B cell (primary cell): ENCODE results near the gene SPECC1. TPM values are rescaled to one million over a fixed set of nuclear protein-coding genes. Genes with fewer than 3 reads are reported as not detected.

ENCODE experiments used
- ATAC-seq: fragments of 200-7000 bp; cut with Tn5 transposase; one replicate; pipeline ENCODE4 v1.10.0; 2021; ENCODE audit warnings: low read depth, mild to moderate bottlenecking, moderate number of reproducible peaks, moderate library complexity
- CTCF ChIA-PET: fragments of 350-600 bp; sonication (Branson Sonifier 250); formaldehyde crosslinking; loops from one replicate; lab custom pipeline; 2021; ENCODE audit warnings: antibody characterized with exemption, inconsistent platforms; lab: Charles Lee
- POLR2A ChIA-PET: fragments of 350-600 bp; sonication (Branson Sonifier 250); formaldehyde crosslinking; loops from one replicate; lab custom pipeline; 2021; ENCODE audit warnings: antibody characterized with exemption; lab: Charles Lee
- DNase-seq: peaks from one replicate; pipeline ENCODE4 v3.0.0; 2013
- H2AFZ ChIP-seq: 2 replicates; pipeline ENCODE4 v1.6.1; 2012; ENCODE audit warnings: mild to moderate bottlenecking, low read depth, low read length; ENCODE audit not compliant: insufficient read depth, poor library complexity, severe bottlenecking
- H3K27ac ChIP-seq, 2 donors: 1 replicate in 1 of 2; 2 replicates in 1 of 2; pipeline ENCODE4 v1.5.1; 2012 to 2013; ENCODE audit warnings: low read length in 2 of 2, mild to moderate bottlenecking in 2 of 2, moderate library complexity in 1 of 2
- H3K27me3 ChIP-seq, 4 experiments: fragments of 200-600 bp in 1 of 4; sonication (generic) in 1 of 4; replicated peaks in 1 of 4; 1 replicate in 2 of 4; 2 replicates in 2 of 4; pipeline versions ENCODE4 v1.6.1 to v1.7.0; 2013 to 2016; ENCODE audit warnings: low read length in 3 of 4, mild to moderate bottlenecking in 2 of 4, mixed read lengths in 1 of 4, moderate library complexity in 1 of 4; ENCODE audit not compliant: insufficient read depth in 4 of 4, control insufficient read depth in 3 of 4; ENCODE audit errors: control extremely low read depth in 1 of 4
- H3K36me3 ChIP-seq, 2 experiments: replicated peaks in 1 of 2; 1 replicate in 1 of 2; 2 replicates in 1 of 2; pipeline versions ENCODE4 v1.6.1 to v1.7.1; 2013; ENCODE audit warnings: low read length in 1 of 2; ENCODE audit not compliant: insufficient read depth in 2 of 2, control insufficient read depth in 1 of 2; ENCODE audit errors: control extremely low read depth in 1 of 2, extremely low read depth in 1 of 2
- H3K4me1 ChIP-seq, 2 donors: fragments of 200-600 bp in 1 of 2; sonication (generic) in 1 of 2; 1 replicate in 1 of 2; 2 replicates in 1 of 2; pipeline versions ENCODE4 v1.5.1 to v1.6.1; 2013 to 2017; ENCODE audit warnings: low read length in 2 of 2; ENCODE audit not compliant: control insufficient read depth in 2 of 2, insufficient read depth in 2 of 2
- H3K4me2 ChIP-seq: replicated peaks from 2 replicates; pipeline ENCODE3; 2012; ENCODE audit warnings: mild to moderate bottlenecking, low read depth, low read length; ENCODE audit not compliant: poor library complexity, severe bottlenecking
- H3K4me3 ChIP-seq, 5 experiments: fragments of 200-600 bp in 1 of 5; sonication (generic) in 1 of 5; 1 replicate in 3 of 5; 2 replicates in 2 of 5; pipeline versions ENCODE4 v1.5.1 to v1.7.0; 2011 to 2016; ENCODE audit warnings: low read length in 4 of 5, mild to moderate bottlenecking in 4 of 5, low read depth in 2 of 5, control low read depth in 1 of 5, moderate library complexity in 1 of 5; ENCODE audit not compliant: insufficient read depth in 1 of 5; ENCODE audit errors: control extremely low read depth in 1 of 5, extremely low read depth in 1 of 5
- H3K79me2 ChIP-seq: fragments of 200-600 bp; sonication (generic); one replicate; pipeline ENCODE4 v1.6.0; 2016; ENCODE audit warnings: low read length; ENCODE audit not compliant: control insufficient read depth, insufficient read depth
- H3K9ac ChIP-seq: fragments of 200-600 bp; sonication (generic); 2 replicates; pipeline ENCODE4 v1.6.1; 2017; ENCODE audit warnings: mild to moderate bottlenecking, low read length, moderate library complexity
- H3K9me3 ChIP-seq, 3 donors: one replicate each; pipeline versions ENCODE4 v1.6.1 to v1.7.1; 2013; ENCODE audit warnings: low read length in 2 of 3; ENCODE audit not compliant: control insufficient read depth in 2 of 3, insufficient read depth in 1 of 3; ENCODE audit errors: control extremely low read depth in 1 of 3
- H4K20me1 ChIP-seq: 2 replicates; pipeline ENCODE4 v1.6.0; 2012; ENCODE audit warnings: mild to moderate bottlenecking, low read length; ENCODE audit not compliant: insufficient read depth, control insufficient read depth, poor library complexity, severe bottlenecking
- H3K27ac Mint-ChIP-seq: one replicate; pipeline ENCODE4 v1.8.0; 2021; ENCODE audit warnings: mixed read lengths
- H3K27me3 Mint-ChIP-seq: one replicate; pipeline ENCODE4 v1.8.0; 2021; ENCODE audit warnings: mixed read lengths
- H3K4me1 Mint-ChIP-seq: one replicate; pipeline ENCODE4 v1.8.0; 2021; ENCODE audit warnings: mixed read lengths
- H3K4me3 Mint-ChIP-seq: one replicate; pipeline ENCODE4 v1.8.0; 2021; ENCODE audit warnings: mixed read lengths
- H3K9me3 Mint-ChIP-seq: one replicate; pipeline ENCODE4 v1.8.0; 2022; ENCODE audit warnings: mixed read lengths; ENCODE audit not compliant: insufficient read depth
- CTCF ChIP-seq: fragments of 200-600 bp; IDR thresholded peaks from one replicate; pipeline ENCODE4 v1.8.0; 2022; ENCODE audit warnings: antibody characterized with exemption, mild to moderate bottlenecking
- EZH2 ChIP-seq: IDR thresholded peaks from 2 replicates; pipeline ENCODE4 v1.6.1; 2012; ENCODE audit warnings: borderline replicate concordance, low read depth, mild to moderate bottlenecking, moderate library complexity, low read length; ENCODE audit not compliant: insufficient read depth, poor library complexity, severe bottlenecking
- WGBS: methylation state at CpG from one replicate; pipeline ENCODE4 v1.1.5; 2013; ENCODE audit warnings: missing lambda C conversion rate; ENCODE audit not compliant: insufficient coverage; 5-methylcytosine and 5-hydroxymethylcytosine counted together
- intact Hi-C: fragments of 100-400 bp; cut with micrococcal nuclease; formaldehyde crosslinking; loops from one replicate; pipeline ENCODE4 v1.10.0; 2022
- polyA plus RNA-seq: library from polyadenylated mRNA; depleted of rRNA; stranded (reverse); fragments of >200 nt; gene quantifications from 2 replicates; pipeline ENCODE4 v1.2.3, GENCODE V29; 2012
- total RNA-seq, 2 donors: library from RNA; stranded (reverse); fragments of 120-200 nt in 1 of 2; gene quantifications; 1 replicate in 1 of 2; 2 replicates in 1 of 2; pipeline versions ENCODE4 v1.2.3 to v1.2.4, GENCODE V29; 2013 to 2022

The SPECC1 gene
- total and polyA plus RNA-seq, 2 donors (not counting 1 experiment from before 2014, with no cell fraction given), result 4.6 to 7.4 TPM

- CTCF ChIA-PET, result interaction anchor here (0.5 to 3.8 kb wide), 30 partner anchors 8 to 979 kb away, joined by 3 to 39 read pairs (median 4); partner anchors contain the start of genes AKAP10 and SPECC1
- Histone ChIP-seq H3K4me2 (peak overlapping the region; percentile 61), H4K20me1 (no peaks in the 10 kb centered on the region), H3K9ac (no peak overlapping the region), H3K79me2 (no peaks in the 10 kb centered on the region), H3K9me3 (no peaks in the 10 kb centered on the region), H2AFZ (peak overlapping the region; percentile 72), H3K4me3 (no peak overlapping the region), H3K4me1 (peaks cover 3% of the 10 kb centered on the region in 2 donors), H3K36me3 (no peaks in the 10 kb centered on the region), H3K27ac (no peak overlapping the region), H3K27me3 (peaks cover 0 to 6% (median 0%) of the 10 kb centered on the region in 4 experiments)
- Mint-ChIP-seq H3K9me3 (no peaks in the 10 kb centered on the region), H3K27me3 (peaks cover 28% of the 10 kb centered on the region), H3K27ac (no peak overlapping the region), H3K4me1 (peaks cover 6% of the 10 kb centered on the region), H3K4me3 (no peak overlapping the region)
- intact Hi-C loops, result loop anchor here (1.0 to 10.0 kb wide), 2 partner anchors 16 to 852 kb away; partner anchors contain the start of gene SPECC1
- ATAC-seq (peak; percentile 99), DNase-seq (peak; percentile 86)
- POLR2A ChIA-PET, result no interaction called here
- peak; percentile 80 for TF ChIP-seq CTCF
- TF ChIP-seq EZH2, result no peak
- WGBS, result 14% methylated on average over 18 of the region's 24 CpGs
These were observed 16.1 kb upstream of the SPECC1 start for GRCh38 chr17:19992803-19993713.

GRCh38 chr17:19996086-19996485 lies 13.1 kb upstream of the SPECC1 start:
- no peak overlapping the region for H3K4me3 Mint-ChIP-seq
- H3K4me3 ChIP-seq, result no peak overlapping the region
- H3K36me3 ChIP-seq, result no peaks in the 10 kb centered on the region
- no peaks in the 10 kb centered on the region for H4K20me1 ChIP-seq
- no peak overlapping the region for H3K9ac ChIP-seq
- no peak overlapping the region for H3K27ac ChIP-seq
- peaks cover 6% of the 10 kb centered on the region for H3K4me1 Mint-ChIP-seq
- no peaks in the 10 kb centered on the region for H3K9me3 Mint-ChIP-seq
- intact Hi-C loops, result loop anchor here (10.0 kb wide), 1 partner anchor 849 kb away; no protein-coding TSS in a partner anchor
- no peak overlapping the region for H2AFZ ChIP-seq
- no CpG with 5 or more reads among the region's 1 CpG for WGBS
- no peak for ATAC-seq
- H3K79me2 ChIP-seq, result no peaks in the 10 kb centered on the region
- H3K4me2 ChIP-seq, result no peak overlapping the region
- ChIA-PET POLR2A (no interaction called here), CTCF (interaction anchor here (1.0 to 1.8 kb wide), 3 partner anchors 12 to 123 kb away, joined by 3 to 5 read pairs (median 5); no protein-coding TSS in a partner anchor)
- H3K27me3 Mint-ChIP-seq, result peaks cover 35% of the 10 kb centered on the region
- peaks cover 3% of the 10 kb centered on the region in 2 donors for H3K4me1 ChIP-seq
- no peak for DNase-seq
- H3K27me3 ChIP-seq, result peaks cover 0 to 6% (median 0%) of the 10 kb centered on the region in 4 experiments
- H3K27ac Mint-ChIP-seq, result no peak overlapping the region
- no peak for TF ChIP-seq EZH2
- no peak for TF ChIP-seq CTCF
- H3K9me3 ChIP-seq, result no peaks in the 10 kb centered on the region
